ENCODE measurements around the gene APBB2.

GRCh38 chr4:40933272-40934053, 280.9 kb downstream of the APBB2 start:
- TF ChIP-seq CTCF (conservative IDR thresholded peaks at IDR 0.05; ENCODE audit: low read depth, low read length) (no peak), SMC3 (IDR thresholded peaks at IDR 0.05; ENCODE audit: low read depth, low read length) (no peak), RFX5 (IDR thresholded peaks at IDR 0.05; ENCODE audit: low read depth, low read length) (no peak), MAFK (IDR thresholded peaks at IDR 0.05; ENCODE audit: low read depth, low read length) (no peak), FOS (IDR thresholded peaks at IDR 0.05; ENCODE audit: low read depth, low read length) (no peak), POLR2A (IDR thresholded peaks at IDR 0.05; ENCODE audit: low read depth, low read length) (no peak), CEBPB (IDR thresholded peaks at IDR 0.05; ENCODE audit: low read depth, low read length) (peak; percentile 55; the same call in 1 of the 2 replicates), MAZ (IDR thresholded peaks at IDR 0.05; ENCODE audit: borderline replicate concordance, low read depth, low read length) (no peak), RCOR1 (IDR thresholded peaks at IDR 0.05; ENCODE audit: insufficient replicate concordance, low read length) (no peak), NFE2L2 (IDR thresholded peaks at IDR 0.05; ENCODE audit: low read depth, low read length) (no peak), RAD21 (IDR thresholded peaks at IDR 0.05; ENCODE audit: low read length) (no peak)
- TF ChIP-seq, protein P1, sequence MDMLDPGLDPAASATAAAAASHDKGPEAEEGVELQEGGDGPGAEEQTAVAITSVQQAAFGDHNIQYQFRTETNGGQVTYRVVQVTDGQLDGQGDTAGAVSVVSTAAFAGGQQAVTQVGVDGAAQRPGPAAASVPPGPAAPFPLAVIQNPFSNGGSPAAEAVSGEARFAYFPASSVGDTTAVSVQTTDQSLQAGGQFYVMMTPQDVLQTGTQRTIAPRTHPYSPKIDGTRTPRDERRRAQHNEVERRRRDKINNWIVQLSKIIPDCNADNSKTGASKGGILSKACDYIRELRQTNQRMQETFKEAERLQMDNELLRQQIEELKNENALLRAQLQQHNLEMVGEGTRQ (IDR thresholded peaks at IDR 0.05; ENCODE audit: low read depth, low read length): no peak

Measured in IMR-90 (cell line).